Neutrophil (primary cell): Measurements from ENCODE around the gene ATP2A2.
"Not testable (repeated sequence)": the region's sequence is repeated elsewhere in the genome, so short reads cannot be mapped to it uniquely, and the experiment has no call there.

ENCODE experiments used
- H3K27ac ChIP-seq: fragments of 200-600 bp; sonication (generic); 2 replicates; pipeline ENCODE4 v1.5.1; 2016; ENCODE audit warnings: mild to moderate bottlenecking, moderate library complexity
- H3K27me3 ChIP-seq: fragments of 200-600 bp; sonication (generic); 2 replicates; pipeline ENCODE4 v1.6.0; 2016; ENCODE audit warnings: mild to moderate bottlenecking
- H3K36me3 ChIP-seq: fragments of 200-600 bp; sonication (generic); 2 replicates; pipeline ENCODE4 v1.5.1; 2017
- H3K4me1 ChIP-seq, 2 experiments: fragments of 200-600 bp in 1 of 2; sonication (generic) in 1 of 2; 1 replicate in 1 of 2; 2 replicates in 1 of 2; pipeline versions ENCODE4 v1.5.1 to v1.6.1; 2013 to 2016; ENCODE audit warnings: low read depth in 1 of 2, low read length in 1 of 2, mild to moderate bottlenecking in 1 of 2, moderate library complexity in 1 of 2; ENCODE audit not compliant: control insufficient read depth in 1 of 2, insufficient read depth in 1 of 2
- H3K4me3 ChIP-seq, 2 experiments: fragments of 200-600 bp in 1 of 2; sonication (generic) in 1 of 2; 1 replicate in 1 of 2; 2 replicates in 1 of 2; pipeline ENCODE4 v1.5.1; 2013 to 2016; ENCODE audit warnings: low read depth in 1 of 2, low read length in 1 of 2, mild to moderate bottlenecking in 1 of 2, moderate library complexity in 1 of 2
- H3K9me3 ChIP-seq: fragments of 200-600 bp; sonication (generic); 2 replicates; pipeline ENCODE4 v1.5.1; 2016
- CTCF ChIP-seq: fragments of 200-600 bp; sonication (generic); IDR thresholded peaks from 2 replicates; pipeline ENCODE4 v1.5.1; 2016; ENCODE audit warnings: antibody characterized with exemption

The ATP2A2 gene

GRCh38 chr12:110252716-110253115 lies 28.3 kb upstream of the ATP2A2 start:
- no peak for TF ChIP-seq CTCF
- peaks cover 14 to 22% of the 10 kb centered on the region in 2 experiments for H3K4me1 ChIP-seq
- H3K36me3 ChIP-seq, result no peaks in the 10 kb centered on the region
- no peak overlapping the region for H3K4me3 ChIP-seq
- H3K27ac ChIP-seq, result no peak overlapping the region
- no peaks in the 10 kb centered on the region for H3K9me3 ChIP-seq
- H3K27me3 ChIP-seq, result peaks cover 42% of the 10 kb centered on the region

GRCh38 chr12:110253176-110253575 lies 27.9 kb upstream of the ATP2A2 start:
- TF ChIP-seq CTCF, result no peak
- H3K9me3 ChIP-seq, result no peaks in the 10 kb centered on the region
- H3K27me3 ChIP-seq, result peaks cover 44% of the 10 kb centered on the region
- peaks cover 14 to 22% of the 10 kb centered on the region in 2 experiments for H3K4me1 ChIP-seq
- no peaks in the 10 kb centered on the region for H3K36me3 ChIP-seq
- H3K27ac ChIP-seq, result no peak overlapping the region
- no peak overlapping the region for H3K4me3 ChIP-seq

GRCh38 chr12:110254971-110255540 lies 26.0 kb upstream of the ATP2A2 start:
- H3K4me1 ChIP-seq, result peaks cover 14 to 22% of the 10 kb centered on the region in 2 experiments
- no peak overlapping the region for H3K27ac ChIP-seq
- H3K36me3 ChIP-seq, result no peaks in the 10 kb centered on the region
- no peak overlapping the region for H3K4me3 ChIP-seq
- H3K27me3 ChIP-seq, result peaks cover 52% of the 10 kb centered on the region
- TF ChIP-seq CTCF, result no peak
- H3K9me3 ChIP-seq, result no peaks in the 10 kb centered on the region

GRCh38 chr12:110255890-110256456 lies 25.1 kb upstream of the ATP2A2 start:
- peaks cover 45% of the 10 kb centered on the region for H3K27me3 ChIP-seq
- peak overlapping the region in 1 of 2 experiments; percentile 39 for H3K4me3 ChIP-seq
- H3K9me3 ChIP-seq, H3K36me3 ChIP-seq: not testable (repeated sequence)
- peaks cover 14 to 22% of the 10 kb centered on the region in 2 experiments for H3K4me1 ChIP-seq
- H3K27ac ChIP-seq, result peak overlapping the region; percentile 78

GRCh38 chr12:110256780-110257431 lies 24.1 kb upstream of the ATP2A2 start:
- H3K36me3 ChIP-seq, result no peaks in the 10 kb centered on the region
- H3K27ac ChIP-seq, result peak overlapping the region; percentile 78
- no peak for TF ChIP-seq CTCF

GRCh38 chr12:110258466-110258865 lies 22.6 kb upstream of the ATP2A2 start:
- no peak for TF ChIP-seq CTCF

More at GRCh38 chr12:110256780-110257431, 24.1 kb upstream of the ATP2A2 start:
- H3K4me1 ChIP-seq, result peaks cover 14 to 22% of the 10 kb centered on the region in 2 experiments
- H3K4me3 ChIP-seq, result peak overlapping the region; percentile 30 to 39
- H3K27me3 ChIP-seq, result peaks cover 44% of the 10 kb centered on the region
- no peaks in the 10 kb centered on the region for H3K9me3 ChIP-seq

More at GRCh38 chr12:110258466-110258865, 22.6 kb upstream of the ATP2A2 start:
- peaks cover 14 to 22% of the 10 kb centered on the region in 2 experiments for H3K4me1 ChIP-seq
- H3K27me3 ChIP-seq, result peaks cover 48% of the 10 kb centered on the region
- no peaks in the 10 kb centered on the region for H3K9me3 ChIP-seq
- H3K36me3 ChIP-seq, result no peaks in the 10 kb centered on the region
- H3K4me3 ChIP-seq, result no peak overlapping the region
- no peak overlapping the region for H3K27ac ChIP-seq
